ENCODE measurements around the gene FAF1.

Gene FAF1

GRCh38 chr1:50422946-50423669, 537.0 kb downstream of the FAF1 start, which contains the start of gene DMRTA2:
DMRTA2 (minus strand) TSS chr1:50423443; CDS start chr1:50421536, 1,907 bp downstream.
- no peak for DNase-seq

DNA sequence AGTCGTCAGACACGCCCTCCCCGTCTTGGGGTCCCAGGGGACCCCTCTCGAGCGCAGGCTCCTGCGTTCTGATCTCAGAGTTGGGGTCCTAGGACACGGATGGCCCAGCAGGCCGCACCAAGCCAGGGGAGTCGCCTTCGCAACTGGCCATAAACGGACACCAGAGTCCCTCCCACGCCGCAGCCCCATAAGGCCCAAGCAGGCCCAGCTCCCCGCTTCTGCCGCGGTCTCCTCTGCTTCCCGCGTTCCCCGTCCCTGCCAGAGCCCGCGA, 537.5 kb downstream of the FAF1 start:
- no peak for DNase-seq

DNA sequence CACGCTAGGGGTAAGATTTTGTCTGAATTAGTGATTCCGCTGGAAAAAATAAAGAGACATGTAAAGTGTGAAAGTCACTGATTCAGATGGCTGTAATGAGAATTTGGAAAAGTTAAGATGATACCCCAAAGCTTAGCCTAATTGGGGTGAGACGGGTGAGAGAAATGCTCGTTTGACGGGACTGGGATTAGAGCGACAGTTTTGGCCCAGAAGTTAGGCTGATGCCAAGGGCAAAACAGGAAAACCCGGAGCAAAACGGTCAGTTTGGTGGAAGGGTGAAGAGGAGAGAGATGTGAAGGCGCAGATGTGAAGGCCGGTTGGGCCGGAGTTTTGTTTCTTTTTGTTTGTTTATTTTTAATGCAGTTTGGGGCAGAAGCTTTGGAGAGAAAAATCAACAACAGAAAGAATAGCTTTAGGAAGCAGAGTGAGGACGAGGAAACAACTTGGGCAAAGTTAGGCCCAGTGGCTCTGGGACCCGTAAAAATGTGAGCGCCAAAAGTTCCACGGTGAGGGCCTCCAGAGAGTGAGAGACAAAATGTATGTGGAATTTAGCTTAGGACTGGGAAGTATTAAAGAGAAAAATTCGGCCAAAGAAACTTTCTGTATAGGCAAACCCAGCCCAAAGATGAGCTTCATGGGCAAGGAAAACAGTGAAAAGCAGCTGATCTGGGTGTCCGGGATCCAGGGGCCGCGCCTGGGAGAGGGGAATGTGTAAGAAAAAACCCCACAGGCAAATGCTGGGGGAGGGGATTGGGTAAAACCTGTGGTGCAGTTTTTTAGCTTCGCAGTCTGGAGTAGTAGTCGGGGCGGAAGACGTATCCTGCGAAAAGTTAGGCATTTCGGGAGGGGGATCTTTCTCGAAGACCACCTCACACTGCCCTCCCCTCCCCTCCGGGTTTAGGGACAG, 538.0 kb downstream of the FAF1 start:
- DNase-seq = no peak

GRCh38 chr1:50421366-50421748, 538.7 kb downstream of the FAF1 start:
- DNase-seq = no peak

- DNase-seq = no peak
Observed at GRCh38 chr1:50420689-50421365, 539.2 kb downstream of the FAF1 start.

DNA sequence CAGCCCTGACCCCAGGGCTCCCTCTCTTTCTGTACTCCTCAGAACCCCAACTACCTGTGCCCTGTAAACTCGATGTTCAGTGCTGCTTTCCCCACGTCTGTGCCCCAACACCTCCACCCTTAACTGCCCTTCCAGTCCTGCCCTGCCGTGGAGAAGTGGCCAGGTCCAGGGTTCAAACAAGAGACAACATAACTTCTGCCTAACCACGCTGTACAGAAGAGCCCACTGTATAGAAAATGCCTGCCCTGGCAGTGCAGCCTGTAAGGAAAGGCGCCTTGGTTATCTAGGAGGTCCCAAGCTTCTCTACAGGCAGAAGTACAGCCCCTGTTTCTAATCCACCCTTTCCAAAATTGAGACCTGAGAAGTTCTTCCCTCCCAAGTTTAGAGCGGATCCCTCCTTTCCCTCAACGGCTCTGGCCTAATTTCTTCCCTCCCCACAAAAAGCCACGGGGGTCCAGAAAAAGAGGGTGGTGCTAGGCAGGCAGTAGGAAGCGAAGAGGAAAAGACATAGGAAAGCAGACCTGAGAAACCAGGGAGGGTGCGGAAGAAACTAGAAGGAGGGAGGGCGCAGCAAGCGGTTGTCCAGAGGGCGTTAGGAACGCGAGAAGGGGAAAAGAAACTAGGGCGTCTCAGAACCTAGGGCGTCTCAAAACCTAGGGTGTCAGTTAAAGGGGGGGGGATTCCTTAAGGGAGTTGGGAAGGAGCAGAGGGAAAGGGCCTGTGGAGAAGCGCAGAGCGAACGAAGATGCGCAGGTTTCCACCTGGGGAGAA, 540.0 kb downstream of the FAF1 start:
- no peak for DNase-seq

GRCh38 chr1:50419192-50419906, 540.7 kb downstream of the FAF1 start:
- DNase-seq = no peak

- DNase-seq = no peak
Observed at GRCh38 chr1:50418600-50419109, 541.4 kb downstream of the FAF1 start.

DNA sequence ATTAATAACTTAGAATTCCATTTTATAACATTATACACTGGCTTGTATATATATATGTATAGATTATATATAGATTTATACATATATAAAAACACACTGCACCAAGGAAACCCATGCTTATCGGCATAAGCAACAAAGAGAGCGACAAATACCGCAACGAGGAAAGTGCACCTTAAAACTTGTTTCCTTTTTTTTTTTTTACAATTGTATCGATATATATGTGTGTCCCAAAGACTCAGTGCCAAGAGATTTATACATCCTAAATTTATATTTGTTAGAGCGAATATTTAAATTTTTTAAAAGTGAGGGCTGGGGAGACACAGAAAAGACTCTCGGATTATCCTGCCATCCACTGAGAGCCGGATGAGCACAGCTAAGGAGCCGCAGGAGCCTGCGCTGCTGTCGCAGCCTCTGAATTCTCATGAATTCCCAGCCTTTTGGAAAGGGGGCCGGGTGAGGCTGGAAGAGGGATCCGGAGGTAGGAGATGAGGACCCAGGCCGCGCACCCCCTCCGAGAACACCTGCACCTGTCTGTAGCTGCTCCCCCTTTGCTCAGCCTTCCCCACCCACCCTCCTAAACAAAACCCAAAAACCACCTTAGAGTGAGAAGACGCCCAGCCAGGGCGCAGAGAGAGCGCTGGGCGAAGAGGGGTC, 542.0 kb downstream of the FAF1 start:
- no peak for DNase-seq

DNA sequence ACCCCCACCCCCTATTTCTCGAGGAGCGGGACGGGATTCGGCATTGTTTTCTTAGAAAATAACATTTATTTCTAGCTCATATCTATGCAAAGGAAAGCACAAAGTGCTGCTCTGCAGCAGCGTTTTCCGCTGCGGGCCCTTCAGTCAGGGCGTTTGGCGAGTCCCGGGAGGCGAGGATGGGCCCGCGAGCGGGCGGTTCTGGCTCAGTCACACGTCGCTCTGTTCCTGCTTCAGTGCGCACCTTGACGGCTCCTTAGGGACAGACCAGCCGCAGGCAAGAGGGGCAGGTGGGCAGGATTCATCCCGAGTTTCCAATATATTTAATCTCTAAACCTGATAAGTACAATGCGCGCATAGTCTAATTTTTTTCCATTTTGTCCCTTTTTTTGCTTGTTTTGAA, 542.6 kb downstream of the FAF1 start:
- no peak for DNase-seq

DNA sequence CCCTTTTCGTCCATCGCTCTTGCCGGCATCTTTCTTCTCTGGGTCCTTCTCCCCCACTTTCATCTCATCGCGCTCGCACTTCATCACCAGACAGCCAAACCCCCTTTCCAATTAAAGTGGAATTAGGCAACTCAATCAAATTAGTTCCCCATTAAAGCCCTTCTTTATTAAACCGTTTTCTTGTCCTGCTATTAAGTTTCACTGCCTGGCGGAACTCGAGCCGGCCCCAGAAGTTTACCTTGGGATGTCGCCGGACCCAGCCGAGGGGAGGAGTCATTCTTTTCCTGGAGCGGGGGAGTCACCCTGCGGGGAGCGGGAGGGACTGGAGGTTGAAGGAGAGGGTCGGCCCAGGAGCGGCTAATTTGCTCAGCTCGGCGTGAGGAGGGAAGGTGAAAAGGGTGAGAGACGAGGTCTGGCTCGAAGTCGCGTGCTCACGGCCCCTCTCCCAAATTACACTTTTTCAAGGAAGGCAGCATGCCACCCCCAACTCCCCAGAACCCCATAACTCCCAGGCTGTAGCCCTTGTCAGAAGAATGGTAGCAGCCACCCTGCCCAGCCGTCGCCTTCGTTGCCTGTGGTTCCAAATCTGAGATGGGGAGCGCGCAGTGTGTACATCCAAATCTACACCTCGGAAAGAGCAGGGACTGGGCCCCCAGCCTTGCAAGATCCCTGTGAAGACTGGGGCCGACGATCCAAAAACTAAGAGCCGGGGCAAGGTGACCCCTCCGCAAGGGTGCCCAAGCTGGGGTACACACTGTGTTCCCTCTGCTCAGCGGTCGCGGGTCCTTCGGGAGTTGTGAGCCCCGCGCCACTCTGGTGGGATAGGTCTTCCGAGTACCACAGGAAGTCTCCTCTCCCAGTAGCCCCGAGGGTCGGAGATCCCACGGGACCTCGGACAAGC, 543.3 kb downstream of the FAF1 start:
- no peak for DNase-seq

- DNase-seq = no peak
Observed at GRCh38 chr1:50416150-50416527, 543.9 kb downstream of the FAF1 start.

DNA sequence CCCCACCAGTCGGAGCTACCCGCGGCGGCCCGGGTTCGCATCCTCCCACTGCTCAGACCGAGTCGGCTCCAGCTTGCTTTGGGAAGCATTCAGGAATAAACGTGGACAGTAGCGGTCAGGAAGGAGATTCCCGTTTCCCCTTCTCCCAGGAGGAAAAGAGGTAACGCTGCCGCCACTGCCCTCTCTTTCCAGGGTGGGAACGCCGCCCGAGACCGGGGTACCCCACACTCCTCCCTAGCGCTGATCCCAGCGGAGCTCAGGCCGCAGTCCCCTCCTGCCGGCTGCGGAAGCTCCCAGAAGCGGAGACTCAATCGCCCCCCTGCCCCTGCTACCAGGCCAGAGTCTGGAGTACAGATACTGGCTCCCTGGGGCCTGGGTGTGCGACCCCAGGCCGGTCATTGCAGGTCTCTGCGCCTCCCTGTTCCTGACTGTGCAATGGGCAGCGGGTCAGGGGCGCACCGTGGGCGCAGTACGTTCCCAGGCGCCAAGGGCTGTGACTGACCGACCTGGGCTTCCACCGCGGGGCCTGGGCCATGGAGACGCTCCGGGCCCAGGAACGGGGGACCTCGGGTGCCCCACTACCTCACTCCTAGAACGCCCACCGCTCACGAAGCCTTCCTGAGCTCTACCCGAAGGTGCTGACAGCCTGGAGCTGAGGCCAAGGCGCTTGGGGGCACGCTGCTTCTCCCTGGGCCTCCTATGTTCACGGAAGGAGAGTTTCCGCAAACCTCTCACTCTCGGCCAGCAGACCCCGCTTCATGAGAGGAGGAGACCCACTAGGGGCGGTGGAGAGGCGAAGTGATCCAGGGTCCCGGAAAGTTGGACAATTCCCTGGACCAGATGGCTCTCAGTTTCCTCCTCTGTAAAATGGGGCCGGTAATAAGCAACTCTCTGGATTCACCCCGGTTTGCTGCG, 544.6 kb downstream of the FAF1 start:
- DNase-seq = no peak

DNA sequence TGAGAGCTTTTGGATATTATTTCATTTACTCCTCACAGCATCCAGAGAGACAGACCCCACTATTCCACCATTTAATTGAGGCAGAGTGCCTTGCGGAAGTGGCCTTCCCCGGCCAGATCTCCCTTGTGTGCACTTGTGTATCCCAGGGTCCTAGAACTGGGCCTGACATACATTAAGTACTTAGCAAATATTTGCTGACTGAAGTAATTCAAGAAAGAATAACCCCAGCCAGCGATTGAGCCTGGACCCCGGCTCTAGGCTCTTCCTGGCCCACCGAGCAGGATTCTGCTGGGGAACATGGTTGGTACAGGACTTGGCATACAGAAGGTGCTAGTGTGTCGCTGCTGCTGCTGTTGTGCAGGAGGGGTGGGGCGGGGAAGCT, 545.2 kb downstream of the FAF1 start:
- DNase-seq = no peak

GRCh38 chr1:50412813-50413476, 547.1 kb downstream of the FAF1 start:
- no peak for DNase-seq

GRCh38 chr1:50405814-50406213, 554.3 kb downstream of the FAF1 start:
- DNase-seq = no peak

GRCh38 chr1:50393522-50394120, 566.4 kb downstream of the FAF1 start:
- DNase-seq = no peak

Measured in T1000 (cell line).